Body of pancreas (tissue), 4 donors: ENCODE data around the gene TFAP2B.

Experiments used
- CTCF ChIP-seq, 7 experiments: fragments of 450-650 bp in 4 of 7; fragments of 200-600 bp in 3 of 7; sonication (generic) in 3 of 7; IDR thresholded peaks; one replicate each; pipeline ENCODE4 v1.5.1; 2016 to 2019; ENCODE audit warnings: antibody characterized with exemption in 7 of 7
- POLR2A ChIP-seq, 3 donors: fragments of 450-650 bp; IDR thresholded peaks; one replicate each; pipeline ENCODE4 v1.6.1; 2016; ENCODE audit warnings: antibody characterized with exemption in 3 of 3, mild to moderate bottlenecking in 2 of 3

GRCh38 chr6:50822078-50822476 lies 3.4 kb downstream of the TFAP2B start:
- TF ChIP-seq POLR2A (IDR thresholded peaks at IDR 0.05) (no peak), CTCF (IDR thresholded peaks at IDR 0.05) (no peak)
